Activated CD4-positive, alpha-beta T cell treated with anti-CD3 and anti-CD28 coated beads for 48 hours (primary cell): ENCODE results near the gene PLEKHG1.

Experiments used
- DNase-seq: peaks from one replicate; pipeline ENCODE4 v3.0.0-alpha.2; 2020

PLEKHG1 gene

DNA sequence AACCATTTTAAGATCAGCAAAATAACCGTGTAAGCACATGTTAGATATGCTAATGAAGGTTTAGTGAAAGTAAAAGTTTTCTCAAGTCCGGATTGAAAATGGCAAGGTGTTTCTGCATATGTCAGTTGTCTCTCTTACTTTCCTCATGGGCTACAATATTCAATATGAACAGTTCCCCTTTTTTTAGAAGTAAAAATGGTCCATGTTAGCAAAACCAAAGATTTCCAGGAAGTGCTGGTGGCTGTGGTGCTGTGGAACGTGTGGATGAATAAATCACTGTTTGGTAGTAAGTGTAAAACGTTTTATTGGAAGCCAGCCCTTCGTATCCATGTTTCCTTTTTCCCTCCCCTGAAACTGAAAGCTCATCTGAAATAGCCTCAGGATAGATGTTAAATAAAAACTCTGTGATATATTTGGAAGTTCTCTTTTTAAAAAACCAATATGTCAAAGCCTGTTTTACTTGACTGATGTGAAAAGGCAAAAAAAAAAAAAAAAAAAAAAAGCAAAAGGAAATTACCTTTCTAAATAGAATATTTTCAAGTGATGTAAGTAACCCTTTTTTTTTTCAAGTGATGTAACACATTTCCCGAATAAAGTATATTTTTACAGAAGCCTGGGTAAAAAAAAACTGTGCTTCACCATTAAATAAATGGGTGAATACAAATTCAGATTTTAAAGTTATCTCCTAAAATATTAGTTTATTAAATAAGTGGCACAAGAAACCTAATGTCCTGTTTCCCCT lies 41.9 kb downstream of the PLEKHG1 start:
- DNase-seq, result no peak

GRCh38 chr6:150646228-150646627 lies 46.5 kb downstream of the PLEKHG1 start:
- no peak for DNase-seq

DNA sequence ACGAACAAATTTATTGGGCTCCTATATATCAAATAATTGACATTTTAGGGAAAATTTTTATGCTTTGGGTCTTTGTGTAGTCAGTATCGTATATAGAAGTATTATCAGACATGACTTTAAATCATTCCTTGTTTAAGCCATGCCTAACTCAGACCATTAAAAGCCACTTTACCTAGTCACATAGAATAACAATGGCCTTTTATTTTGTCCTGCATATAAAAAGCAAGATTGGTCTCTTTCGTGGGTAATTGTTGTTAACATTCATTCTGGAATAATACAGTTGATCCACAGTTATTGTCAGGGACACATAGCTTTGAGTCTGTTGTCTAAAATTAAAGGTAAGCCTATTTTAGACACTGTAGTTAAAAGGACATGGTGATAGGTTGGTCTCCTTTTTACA lies 47.4 kb downstream of the PLEKHG1 start:
- DNase-seq, result no peak
